Stimulated activated CD4-positive, alpha-beta T cell treated with anti-CD3 and anti-CD28 coated beads, Interleukin-4, amount 100 ng/mL, for 24 hours (primary cell): ENCODE measurements around the gene UROC1.
A peak's percentile ranks its signal among the peaks of the same experiment; 100 is the strongest.

Source experiments
- DNase-seq: peaks from one replicate; pipeline ENCODE4 v3.0.0-alpha.2; 2020

Gene UROC1

DNA sequence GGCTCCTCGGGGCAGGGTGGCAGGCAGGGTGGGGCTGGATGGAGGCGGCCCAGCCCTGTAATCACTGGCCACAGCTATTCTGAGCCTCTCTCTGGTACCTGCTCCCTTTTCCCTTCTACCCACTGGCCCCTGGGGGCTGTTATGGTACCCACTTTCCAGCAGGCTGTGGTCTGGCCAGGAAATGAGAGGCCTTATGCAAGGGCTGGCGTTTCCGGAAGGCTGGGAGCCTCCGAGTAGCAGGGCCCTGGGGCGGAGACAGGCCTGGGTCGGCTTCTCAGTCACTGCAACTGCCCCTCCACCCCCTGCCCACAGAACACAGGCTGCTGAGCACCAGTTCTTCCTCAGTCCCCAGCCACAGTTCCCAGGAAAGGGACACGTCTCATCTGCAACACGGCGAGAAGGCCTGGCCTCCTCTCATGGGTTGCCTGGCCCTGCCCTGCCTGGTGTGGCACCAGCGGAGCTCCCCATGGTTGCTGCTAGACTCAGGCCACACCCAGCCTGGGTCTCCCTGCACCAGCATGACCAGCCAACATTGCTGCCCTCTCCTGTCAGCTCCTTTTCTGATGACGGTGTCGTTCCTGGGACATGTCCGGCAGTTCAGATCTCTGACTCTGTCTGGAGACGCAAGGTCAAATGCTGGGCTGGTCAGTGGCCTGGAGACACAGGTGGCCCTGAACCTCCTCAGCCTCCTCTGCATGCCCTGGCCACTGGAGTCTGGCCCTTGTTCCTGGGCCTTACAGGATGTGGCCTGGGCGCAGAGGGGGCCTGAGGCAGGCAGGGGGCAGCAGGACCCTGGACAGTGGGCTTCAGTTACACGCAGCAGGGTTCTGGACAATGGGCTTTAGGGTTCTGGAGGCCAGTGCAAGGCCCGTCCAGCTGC lies 12.8 kb upstream of the UROC1 start:
- no peak for DNase-seq

DNA sequence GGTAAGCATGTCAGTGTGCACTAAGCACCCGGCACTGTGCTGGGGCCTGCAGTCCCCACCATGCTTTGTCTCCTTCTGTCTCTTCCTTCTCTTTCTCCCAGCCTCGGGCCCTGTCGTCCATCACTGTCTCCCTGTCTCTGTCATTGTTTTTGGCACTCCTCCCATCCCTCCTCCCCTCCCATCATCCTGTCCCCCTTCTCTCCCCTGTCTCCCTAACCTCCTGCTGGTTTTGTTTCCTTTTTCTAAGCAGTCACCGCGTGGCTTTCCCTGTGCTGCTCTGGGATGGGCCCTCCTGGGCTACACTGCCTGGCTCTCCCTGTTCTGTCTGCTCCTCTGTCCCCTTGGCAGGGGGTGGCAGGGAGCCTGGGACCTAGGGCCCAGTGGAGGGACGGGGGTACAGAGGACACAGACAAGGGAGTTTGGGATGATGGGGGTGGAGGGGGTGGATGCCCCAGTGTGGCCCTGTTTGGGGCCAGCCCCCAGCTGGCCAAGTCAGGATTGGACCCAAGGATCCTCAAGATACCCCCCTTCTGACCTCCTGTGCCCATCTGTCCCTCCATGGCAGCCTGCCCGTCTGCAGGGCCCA lies 12.1 kb upstream of the UROC1 start:
- DNase-seq, result no peak

DNA sequence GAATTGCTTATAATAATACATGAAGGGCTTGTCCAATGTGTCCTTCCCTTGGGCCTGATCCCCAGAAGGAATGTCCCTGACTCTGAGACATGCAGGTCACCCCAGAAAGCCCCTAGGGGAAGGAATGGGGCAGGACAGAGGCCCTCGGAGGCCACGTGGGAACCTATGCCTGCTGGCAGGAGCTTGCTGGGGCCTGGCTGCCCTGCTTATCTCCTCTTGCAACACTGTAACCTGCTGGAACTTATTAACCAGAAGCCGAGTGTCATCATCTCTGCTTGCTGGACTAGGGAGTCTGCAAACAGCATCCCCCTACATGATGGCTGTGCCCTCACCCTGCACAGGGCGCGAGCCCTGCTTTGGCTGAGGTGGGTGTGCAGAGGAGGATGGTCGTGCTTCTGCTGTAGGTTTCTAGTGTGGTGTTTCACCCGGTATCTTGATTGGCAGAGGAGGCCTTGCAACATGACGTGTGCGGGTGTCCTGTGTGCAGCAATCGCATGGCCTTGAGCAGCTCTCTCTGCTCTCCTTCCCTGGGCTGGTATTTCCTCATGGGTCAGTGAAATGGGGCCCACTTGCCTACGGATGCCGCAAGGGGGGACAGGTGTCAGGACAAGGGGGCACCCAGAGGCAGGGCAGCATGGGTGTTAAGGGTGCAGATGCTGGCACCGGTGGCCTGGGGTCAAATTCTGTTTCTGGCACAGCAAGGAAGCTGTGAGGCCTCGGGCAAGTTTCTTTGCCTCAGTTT lies 11.4 kb upstream of the UROC1 start:
- DNase-seq, result no peak

DNA sequence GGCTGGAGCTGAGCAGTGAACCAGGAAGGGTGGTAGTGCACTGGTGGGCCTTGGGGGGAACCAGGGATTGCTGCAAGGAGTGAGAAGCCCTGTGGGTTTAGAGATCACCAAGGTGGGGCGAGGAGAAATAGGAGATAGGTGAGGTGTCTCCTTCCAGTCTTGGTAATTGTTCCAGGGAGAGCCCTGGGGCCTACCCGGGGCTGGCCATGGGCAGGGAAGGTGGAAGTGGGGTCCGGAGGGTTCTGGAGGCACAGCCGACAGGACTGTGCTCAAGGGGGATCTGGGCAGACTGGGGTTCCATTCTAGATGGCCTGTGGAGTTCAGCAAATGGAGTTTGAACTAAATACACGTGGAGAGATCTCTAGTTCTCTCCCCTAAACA lies 10.8 kb upstream of the UROC1 start:
- no peak for DNase-seq

DNA sequence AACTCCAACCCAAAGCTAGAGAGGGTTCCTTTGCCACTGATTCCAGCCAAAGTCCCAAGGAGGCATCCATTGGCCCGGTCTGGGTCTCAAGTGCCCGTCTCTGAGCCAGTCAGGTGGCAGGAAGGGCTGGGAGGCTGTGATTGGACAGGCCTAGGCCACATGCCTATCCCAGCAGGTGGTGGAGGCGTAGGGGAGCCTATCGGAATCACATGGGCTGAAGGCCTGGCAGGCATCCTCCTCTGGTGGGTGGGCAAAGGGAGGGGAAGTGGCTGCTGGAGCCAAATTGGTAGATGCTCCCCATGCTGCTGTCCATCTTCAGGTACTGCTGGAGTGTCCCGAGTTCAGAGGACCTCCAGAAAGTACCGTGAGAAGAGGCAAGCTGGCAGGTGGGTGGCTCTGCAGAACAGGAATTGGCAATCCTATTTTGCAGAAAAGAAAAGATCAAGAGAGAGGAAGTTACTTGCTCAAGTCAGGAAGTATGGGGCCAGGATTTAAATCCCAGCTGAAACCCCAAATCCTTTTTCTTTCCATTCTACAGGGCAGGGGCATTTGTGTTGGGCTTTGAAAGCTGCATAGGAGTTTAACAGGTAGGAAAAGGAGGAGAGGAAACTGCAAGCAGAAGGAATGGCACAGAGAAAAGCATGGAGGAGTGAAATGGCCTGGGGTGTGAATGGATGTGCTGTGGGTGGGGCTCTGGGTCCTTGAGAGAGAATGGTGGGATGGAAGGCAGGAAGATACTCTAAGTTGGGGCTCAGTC lies 10.1 kb upstream of the UROC1 start:
- DNase-seq, result no peak

DNA sequence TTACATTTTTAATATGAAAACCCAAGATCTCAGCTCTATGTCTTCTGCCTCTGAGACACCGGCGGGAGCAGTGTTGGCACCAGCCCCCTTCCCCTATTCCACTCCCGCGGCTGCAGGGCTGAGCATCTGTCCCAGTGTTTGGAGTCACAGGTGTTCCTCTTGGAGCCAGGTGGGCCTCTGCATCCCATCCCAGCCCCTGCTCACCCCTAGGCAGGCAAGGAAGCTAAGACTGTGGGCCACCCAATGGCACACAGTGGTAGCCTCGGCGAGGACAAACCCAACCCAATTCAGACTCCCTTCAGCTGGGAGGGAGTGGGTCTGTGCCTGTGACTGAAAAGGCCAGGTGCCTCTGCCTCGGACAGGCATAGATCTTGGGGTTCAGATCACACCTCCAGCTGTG lies 9.4 kb upstream of the UROC1 start:
- no peak for DNase-seq

DNA sequence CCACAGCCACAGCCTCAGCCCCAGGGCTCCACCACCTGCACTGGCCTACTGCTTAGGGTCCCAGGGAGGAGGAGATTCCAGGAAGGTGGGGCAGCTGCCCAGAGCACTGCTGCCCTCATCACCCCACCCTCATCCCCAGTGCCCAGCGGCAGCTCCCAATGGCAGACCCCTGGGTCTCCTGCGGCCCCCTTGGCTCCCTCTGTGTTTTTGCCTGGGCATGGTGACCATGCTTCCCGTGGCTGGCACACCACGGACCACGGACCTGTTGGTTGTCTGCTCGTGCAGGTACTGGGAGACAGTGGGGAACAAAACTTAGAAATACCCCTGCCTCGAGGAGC lies 9.1 kb upstream of the UROC1 start:
- DNase-seq, result no peak

DNA sequence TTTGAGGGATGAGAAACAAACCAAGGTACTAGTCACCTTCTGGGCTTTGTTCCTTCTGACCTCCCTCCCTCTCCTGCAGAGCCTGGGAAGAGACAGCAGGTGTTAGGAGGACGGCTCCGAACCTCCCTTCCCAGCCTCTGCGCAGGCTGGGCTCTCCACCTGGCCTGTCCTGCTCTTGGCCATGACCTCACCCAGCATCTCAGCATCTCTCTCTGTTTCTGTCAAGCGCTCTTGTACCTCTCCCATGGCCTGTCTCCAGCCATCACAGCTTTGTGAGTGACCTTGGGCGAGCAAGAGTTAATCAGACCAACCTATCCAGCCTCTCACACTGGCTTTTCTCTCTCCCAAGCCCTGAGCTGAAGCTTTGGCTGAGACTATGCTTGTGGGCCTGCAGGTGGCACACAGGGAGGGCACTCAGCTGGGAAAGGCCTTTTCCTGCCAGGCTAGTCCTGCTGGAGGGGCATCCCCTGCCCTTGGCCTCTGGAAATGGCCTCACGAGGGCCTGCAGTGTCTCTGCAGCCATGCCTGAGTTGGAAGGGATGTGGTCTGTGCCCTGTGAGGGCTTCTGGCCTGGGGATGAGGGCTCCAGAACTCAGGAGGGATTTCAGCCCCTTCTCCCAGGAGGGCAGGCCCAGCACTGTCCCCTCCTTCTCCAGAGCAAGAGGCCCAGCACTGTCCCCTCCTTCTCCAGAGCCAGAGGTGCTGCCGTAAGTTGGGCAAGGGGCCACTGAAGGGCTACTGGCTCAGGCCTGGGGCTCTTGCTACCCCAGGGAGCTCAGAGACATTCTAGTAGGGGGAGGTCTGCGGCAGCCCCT lies 8.5 kb upstream of the UROC1 start:
- no peak for DNase-seq

DNA sequence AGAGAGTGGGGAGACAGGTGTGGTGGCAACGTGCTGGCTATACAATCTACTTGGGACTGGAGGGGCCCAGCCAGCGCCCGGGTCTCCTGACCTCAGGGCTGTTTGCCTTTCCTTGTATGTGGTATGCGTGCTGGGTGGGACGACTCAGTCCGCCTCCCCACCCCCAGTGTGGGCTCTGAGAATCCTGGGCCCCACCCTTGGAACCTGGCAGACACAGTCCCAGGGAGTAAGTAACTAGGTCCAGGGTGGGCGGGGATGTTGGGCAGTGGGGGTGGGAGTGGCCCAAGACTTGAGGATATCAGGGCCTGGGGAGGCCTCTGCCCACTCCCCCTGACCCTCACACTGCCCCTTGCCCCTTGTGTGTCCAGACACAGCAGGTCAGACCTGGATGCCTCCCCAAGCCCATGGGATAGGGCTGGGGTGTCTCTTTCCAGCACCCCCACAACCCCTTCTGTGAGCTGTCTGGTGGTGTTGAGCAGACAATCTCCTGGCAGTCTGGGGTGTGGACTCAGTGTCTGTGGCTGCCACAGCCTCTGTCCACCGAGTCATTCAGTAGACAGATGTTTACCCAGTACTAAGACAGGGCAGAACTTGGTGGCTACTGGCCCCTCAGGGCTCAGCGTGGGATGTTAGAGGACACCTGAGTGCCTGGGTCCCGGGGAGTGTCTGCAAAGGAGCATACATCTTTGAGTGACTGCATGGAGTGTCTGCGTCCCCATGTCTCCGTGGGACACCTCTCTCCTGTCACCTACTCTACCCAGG lies 7.7 kb upstream of the UROC1 start:
- no peak for DNase-seq

DNA sequence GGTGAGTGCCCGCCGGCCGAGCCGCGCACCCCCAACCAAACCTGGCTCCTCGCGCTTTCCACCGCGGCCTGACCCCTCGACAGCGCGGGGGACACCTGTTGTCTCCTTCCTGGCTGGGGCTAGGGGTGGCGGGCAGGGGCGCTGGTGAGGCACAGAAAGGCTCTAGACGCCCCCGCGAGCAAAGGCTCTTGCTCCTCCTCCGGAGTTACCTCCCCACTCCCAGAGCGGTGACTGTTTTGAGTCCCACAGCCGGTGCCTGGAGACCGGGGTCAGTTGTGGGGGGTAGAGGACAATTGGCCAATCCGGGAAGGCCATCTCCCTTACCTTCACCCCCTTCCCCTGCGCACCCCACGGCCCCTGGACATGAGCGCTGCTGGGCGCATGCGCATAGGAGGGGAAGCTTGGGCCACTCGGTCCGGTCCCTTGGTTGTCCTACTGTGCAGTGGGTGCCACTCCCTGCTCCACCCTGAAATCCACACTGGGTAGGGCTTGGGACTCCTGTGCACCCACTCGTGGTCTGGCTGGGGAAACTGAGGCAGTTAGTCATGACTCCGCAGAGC lies 6.9 kb upstream of the UROC1 start:
- DNase-seq, result no peak

DNA sequence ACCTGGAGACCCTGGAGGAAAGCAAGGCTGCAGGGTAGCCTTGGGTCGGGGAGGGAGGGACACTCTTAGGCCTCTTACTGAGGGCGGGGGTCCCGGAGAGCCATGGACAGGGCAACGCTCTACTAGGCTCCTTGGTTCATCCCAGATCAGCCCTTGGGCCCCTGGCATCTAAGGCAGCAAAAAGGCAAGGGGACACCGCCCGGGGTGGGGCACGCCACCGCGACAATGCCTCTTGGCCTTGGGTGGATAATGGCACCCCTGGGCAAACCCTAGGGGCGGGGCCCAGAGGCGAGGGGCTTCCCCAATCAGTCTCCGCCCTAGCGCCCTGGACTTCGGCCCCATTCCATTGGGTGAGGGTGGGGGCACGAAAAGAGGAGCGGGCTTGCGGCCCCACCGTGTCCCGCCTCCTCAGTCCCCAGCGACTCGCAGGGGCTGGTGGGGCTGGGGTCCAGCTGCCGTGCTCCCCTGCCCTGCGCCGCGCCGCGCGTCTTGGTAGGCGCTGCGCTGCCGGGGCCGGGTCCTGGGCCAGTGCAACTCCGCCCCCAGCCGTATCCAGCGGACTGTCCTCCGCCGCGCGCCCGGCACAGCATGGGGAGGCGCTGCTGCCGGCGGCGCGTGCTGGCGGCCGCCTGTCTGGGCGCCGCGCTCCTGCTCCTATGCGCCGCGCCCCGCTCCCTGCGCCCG lies 6.3 kb upstream of the UROC1 start, which contains the start of gene CHST13:
Gene CHST13, plus strand, starts transcription at position 411 of the 684 bp plus-strand sequence. Its CDS starts 178 bp downstream, at position 589.
- DNase-seq, result no peak

DNA sequence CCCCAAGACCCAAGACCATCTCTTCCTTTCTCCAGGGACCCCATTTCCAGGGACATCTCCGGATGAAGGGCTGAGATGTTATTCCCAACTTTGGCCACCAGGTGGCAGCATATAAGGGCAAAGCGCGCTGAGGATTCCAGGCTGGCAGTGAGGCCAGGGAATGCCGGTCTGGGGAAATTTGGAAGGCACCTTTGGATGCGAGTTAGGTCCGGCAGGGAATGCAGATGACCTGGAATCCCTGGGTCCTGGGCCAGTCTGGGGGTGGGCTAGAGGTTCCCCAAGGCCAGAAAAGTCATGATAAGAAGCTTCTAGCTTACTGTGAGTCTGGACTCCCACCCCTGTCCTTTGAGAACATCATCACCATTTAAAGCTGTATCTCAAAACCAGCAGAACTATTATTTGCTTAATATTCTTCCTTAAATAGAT lies 4.8 kb upstream of the UROC1 start:
- DNase-seq, result peak; percentile 46

DNA sequence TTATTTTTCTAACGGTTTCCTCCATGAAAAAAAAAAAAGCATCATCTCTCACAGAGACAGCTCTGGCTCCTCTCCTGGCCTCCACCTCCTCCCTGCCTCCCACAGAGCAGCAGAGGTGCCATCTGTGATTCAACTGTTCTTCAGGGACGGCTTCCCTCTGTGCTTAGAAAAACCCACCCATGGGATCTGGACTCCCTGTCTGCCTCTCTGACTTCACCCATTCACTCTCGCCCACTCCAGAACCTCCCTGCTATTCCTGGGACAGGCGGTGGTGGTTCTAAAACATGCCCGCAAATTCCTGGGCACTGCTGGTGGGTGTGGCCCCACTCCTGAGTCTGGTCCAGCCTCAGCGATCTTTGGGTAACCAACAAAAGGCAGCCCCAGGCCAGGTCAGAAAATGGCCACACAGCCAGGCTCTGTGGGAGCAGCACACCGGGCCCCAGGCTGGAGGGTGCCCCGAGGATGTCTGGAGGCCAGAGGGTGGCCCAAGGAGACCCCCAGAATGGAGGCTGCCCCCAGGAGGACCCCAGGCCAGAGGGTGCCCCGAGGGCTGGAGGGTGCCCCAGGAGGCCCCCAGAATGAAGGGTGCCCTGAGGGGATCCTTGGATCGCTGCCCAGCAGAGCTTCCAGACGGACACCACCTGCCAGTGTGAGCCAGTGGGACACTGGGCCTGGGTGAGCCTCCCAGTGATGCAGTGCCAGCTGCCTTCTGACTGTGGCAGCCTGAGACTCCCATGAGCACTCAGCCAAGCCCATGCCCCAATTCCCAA lies 3.7 kb upstream of the UROC1 start:
- no peak for DNase-seq

DNA sequence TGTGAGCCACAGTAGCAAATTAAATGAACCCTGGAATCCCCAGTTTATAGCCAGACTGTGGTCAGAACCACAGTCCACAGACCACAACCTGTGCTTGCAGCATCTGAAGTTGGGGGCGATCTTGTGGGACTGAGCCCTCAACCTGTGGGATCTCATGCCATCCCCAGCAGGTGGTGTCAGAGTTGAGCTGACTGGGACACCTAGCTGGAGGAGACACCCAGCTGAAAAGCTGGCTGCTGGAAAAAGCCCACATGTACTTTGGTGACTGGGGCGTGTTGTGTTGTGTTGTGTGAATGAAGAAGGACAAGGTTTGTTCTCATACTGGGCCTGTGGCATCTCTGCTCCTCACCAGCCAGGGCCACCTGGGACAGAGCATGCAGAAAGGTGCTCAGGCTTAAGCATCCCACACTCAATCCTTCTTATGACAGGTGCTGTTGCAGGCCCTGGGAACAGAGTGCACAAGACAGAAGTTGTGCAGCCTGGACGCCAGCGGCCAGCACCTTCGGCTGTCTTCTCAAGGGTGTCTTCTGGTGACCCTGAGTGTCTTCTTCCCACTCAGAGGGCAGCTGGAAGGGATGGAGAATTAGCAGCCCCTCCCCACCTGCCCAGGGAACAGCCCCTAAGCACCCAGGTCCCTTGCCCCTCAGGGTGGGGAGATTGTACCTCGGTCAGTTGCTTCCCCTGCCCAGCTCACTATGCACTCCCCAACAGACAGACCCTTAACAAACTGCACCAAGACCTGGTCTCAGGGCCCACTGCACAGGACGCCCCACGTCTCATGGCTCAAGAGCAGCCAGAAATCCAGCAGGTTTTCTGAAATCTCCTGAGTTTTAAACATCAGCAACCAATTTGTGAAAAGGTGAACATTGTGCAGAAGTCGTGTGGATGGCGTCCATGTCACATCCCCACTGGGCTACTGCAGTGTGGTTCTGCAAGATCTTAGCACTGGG lies 2.2 kb upstream of the UROC1 start:
- no peak for DNase-seq

DNA sequence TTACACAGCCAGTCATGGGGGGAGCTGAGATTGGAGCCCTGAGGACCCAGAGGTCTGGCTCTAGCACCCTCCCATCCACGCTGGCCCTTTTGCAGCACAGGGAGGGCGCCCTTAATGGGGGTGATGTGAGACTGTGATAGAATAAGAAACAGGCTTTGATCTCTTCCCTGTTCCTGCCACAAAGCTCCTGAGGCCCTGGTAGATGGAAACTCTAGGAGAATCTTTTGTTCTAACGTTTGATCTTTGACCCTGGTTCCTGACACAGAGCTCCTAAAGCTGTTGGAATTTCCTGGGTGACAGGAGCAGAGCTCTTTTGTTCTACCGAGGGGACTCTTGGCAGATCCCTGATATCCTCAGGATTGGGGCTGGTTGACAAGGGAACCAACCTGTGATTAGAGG lies 1.2 kb upstream of the UROC1 start:
- no peak for DNase-seq

DNA sequence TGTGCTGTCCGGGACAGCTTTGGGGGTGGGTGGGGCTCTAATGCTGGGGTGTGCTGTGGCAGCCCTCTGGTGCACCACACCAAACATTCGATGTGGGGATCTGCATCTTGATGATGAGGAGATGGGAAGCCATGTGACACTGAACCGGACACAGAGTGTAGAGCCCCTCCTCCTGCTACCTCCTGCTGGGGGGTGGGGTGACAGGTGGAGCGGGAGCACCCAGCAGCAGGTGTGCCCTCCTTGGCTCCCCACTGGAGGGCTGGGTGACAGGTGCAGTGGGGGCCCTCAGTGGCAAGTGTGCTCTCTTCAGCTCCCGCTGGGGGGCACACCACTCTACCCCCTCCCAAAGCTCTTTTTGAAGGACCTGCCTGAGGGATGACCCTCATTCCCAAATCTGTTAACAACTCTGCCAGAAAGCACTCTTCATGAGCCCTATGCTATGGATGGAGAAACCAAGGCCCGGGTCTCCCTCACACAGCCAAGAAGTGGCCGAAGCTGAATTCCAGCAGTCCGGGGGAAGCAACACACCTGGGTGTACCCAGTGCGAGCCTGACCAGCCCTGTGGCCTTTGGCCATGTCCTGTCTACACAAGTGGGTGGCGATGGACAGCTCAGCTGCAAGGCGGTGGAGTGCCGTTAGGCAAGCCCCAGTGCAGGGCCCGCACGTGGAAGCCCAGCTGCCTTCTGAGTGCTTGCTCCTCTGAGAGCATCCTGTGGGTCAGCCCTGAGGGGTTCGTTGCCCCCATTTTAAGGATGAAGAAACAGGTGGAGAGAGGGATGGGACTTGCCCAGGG lies 609 bp upstream of the UROC1 start:
- no peak for DNase-seq

DNA sequence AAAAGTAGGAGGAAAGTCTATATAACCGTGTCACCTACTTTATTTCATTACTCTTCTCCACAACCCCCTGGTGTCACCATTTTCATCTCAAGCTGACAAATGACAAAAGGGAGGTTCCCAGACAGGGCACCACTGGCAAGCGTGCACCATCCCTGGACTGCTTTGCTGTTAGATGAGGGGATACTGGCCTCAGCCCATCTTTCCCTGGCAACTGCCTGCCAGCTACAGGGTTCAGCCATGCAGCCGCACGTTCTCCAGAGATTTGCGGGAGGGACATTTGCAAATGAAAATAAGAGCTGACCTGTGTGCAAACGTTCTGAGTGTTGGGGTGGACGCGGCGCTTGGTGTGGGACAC lies 660 bp downstream of the UROC1 start:
- no peak for DNase-seq
